Heart left ventricle (tissue), 13 donors: Measurements from ENCODE around the gene AQP6.

Experiments
- POLR2A ChIP-seq, 2 donors: fragments of 450-650 bp; IDR thresholded peaks; one replicate each; pipeline ENCODE4 v1.6.1; 2017; ENCODE audit warnings: antibody characterized with exemption in 2 of 2, mild to moderate bottlenecking in 2 of 2, moderate library complexity in 2 of 2
- TF ChIP-seq, protein P1 (sequence below), 12 donors: fragments of 200-600 bp; sonication (generic) in 4 of 12; IDR thresholded peaks; one replicate each; pipeline versions ENCODE4 v1.5.0 to v1.8.0; 2018 to 2022; ENCODE audit warnings: antibody characterized with exemption in 12 of 12, mild to moderate bottlenecking in 5 of 12
- donor health status: ischemic (EF 13 %, LVEDD 7.1; RV severe dilation, severe dysfunction).
- donor health status: DM: no; HTN: yes; CAD: no.
- donor health status: DM: no; HTN: no; CAD: no.
- donor health status: ischemic (EF 25% LVEDD 6.9; RV normal size, moderate dysfunction).
- donor health status: ischemic (EF 25% LVEDD 5.7; RV mildly dilated, moderate dysfunction).
- donor health status: ischemic (EF 35%, LVEDD 5.7; RV mildly dilated, moderate dysfunction).
- donor health status: nonischemic (EF 11% LVEDD 7.7; RV severe dilation, severe dysfunction).
- donor health status: DM: yes; HTN: yes; CAD: no.
- donor health status: PGD.
- donor health status: ischemic (EF 29% LVEDD 5.4; RV normal size, mild dysfunction).
- donor health status: nonischemic (EF 23%, LVEDD 6.1; RV moderate dilation, normal function).

GRCh38 chr12:49953961-49954846, 18.5 kb upstream of the AQP6 start:
- no peak for TF ChIP-seq POLR2A (IDR thresholded peaks at IDR 0.05)
- TF ChIP-seq, protein P1, sequence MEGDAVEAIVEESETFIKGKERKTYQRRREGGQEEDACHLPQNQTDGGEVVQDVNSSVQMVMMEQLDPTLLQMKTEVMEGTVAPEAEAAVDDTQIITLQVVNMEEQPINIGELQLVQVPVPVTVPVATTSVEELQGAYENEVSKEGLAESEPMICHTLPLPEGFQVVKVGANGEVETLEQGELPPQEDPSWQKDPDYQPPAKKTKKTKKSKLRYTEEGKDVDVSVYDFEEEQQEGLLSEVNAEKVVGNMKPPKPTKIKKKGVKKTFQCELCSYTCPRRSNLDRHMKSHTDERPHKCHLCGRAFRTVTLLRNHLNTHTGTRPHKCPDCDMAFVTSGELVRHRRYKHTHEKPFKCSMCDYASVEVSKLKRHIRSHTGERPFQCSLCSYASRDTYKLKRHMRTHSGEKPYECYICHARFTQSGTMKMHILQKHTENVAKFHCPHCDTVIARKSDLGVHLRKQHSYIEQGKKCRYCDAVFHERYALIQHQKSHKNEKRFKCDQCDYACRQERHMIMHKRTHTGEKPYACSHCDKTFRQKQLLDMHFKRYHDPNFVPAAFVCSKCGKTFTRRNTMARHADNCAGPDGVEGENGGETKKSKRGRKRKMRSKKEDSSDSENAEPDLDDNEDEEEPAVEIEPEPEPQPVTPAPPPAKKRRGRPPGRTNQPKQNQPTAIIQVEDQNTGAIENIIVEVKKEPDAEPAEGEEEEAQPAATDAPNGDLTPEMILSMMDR (IDR thresholded peaks at IDR 0.05): no peak
